ENCODE data around the gene PCMTD2. TPM values are rescaled to one million over a fixed set of nuclear protein-coding genes. Genes with fewer than 3 reads are reported as not detected.
"Not testable (repeated sequence)": the region's sequence is repeated elsewhere in the genome, so short reads cannot be mapped to it uniquely, and the experiment has no call there.

PCMTD2 gene
- total and polyA plus RNA-seq, 8 donors = 14.1 to 107 (median 39.2) TPM

DNA sequence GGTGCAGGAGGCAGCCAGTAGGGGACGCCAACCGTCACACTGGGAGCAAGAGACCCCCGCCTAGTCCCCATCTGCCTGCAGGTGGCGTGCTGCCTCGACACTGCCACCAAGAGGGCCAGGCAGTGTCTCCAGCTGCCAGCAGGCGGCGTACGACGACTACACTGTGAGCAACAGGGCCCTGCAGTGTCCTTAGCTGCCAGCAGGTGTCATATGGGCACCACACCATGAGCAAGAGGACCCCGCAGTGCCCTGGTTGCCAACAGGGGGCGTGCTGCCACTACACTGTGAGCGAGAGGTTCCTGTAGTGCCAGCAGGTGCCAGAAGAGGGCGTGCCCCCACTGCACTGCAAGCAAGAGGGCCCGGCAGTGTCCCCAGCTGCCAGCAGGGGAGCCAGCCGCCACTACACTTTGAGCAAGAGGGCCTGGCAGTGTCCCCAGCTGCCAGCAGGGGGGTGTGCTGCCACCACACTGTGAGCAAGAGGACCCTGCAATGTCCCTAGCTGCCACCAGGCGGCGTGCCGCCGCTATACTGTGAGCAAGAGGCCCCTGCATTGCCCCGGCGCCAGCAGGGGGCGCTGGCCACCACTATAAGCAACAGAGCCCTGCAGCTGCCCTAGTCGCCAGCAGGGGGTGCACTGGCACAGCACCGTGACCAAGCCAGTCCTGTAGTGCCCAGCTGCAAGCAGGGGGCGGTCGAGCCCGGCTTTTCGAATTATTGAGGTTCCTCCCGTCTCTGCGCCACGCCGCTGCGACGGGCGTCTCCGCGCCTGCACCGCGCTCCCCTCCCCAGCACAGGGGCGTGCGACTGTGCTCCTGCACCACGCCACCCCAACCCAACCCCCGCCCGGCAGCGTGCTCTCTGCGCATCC is 30.3 kb downstream of the PCMTD2 start:
- H3K36me3 ChIP-seq; intact Hi-C loops (cut with DNase I; ENCODE audit: low total_unique reads); H3K27ac ChIP-seq; H3K27me3 ChIP-seq; H3K9me3 ChIP-seq; H3K4me3 ChIP-seq; H3K4me1 ChIP-seq: not testable (repeated sequence)
- TF ChIP-seq, protein P1, sequence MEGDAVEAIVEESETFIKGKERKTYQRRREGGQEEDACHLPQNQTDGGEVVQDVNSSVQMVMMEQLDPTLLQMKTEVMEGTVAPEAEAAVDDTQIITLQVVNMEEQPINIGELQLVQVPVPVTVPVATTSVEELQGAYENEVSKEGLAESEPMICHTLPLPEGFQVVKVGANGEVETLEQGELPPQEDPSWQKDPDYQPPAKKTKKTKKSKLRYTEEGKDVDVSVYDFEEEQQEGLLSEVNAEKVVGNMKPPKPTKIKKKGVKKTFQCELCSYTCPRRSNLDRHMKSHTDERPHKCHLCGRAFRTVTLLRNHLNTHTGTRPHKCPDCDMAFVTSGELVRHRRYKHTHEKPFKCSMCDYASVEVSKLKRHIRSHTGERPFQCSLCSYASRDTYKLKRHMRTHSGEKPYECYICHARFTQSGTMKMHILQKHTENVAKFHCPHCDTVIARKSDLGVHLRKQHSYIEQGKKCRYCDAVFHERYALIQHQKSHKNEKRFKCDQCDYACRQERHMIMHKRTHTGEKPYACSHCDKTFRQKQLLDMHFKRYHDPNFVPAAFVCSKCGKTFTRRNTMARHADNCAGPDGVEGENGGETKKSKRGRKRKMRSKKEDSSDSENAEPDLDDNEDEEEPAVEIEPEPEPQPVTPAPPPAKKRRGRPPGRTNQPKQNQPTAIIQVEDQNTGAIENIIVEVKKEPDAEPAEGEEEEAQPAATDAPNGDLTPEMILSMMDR (IDR thresholded peaks at IDR 0.05) = peak in 5 of 7 experiments; percentile 30 to 68 (median 54)
- 77 to 83% (median 82%) methylated on average over 26 to 46 of the region's 46 CpGs for WGBS, 5 donors
- peak; percentile 69 for DNase-seq

DNA sequence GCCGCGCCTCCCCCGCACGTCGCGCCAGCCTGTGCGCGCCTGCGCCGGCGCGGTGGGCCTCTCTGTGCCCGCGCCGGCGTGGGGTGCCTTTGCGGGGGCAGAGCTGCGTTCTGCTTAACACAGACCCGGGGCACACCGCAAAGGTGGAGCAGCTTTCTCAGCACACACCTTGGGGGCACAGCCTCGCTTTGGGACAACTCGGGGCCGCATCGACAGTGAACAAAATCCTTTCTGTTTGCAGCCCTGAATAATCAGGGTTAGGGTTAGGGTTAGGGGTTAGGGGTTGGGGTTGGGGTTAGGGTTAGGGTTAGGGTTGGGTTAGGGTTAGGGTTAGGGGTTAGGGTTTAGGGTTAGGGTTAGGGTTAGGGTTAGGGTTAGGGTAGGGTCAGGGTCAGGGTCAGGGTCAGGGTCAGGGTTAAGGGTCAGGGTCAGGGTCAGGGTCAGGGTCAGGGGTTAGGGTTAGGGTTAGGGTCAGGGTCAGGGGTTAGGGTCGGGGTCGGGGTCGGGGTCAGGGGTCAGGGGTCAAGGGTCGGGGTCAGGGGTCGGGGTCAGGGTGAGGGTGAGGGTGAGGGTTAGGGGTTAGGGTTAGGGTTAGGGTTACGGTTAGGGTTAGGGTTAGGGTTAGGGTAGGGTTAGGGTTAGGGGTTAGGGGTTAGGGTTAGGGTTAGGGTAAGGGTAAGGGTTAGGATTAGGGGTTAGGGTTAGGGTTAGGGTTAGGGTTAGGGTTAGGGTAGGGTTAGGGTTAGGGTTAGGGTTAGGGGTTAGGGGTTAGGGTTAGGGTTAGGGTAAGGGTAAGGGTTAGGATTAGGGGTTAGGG is 31.1 kb downstream of the PCMTD2 start:
- H3K27ac ChIP-seq; intact Hi-C loops (cut with DNase I; ENCODE audit: low total_unique reads); H3K9me3 ChIP-seq; H3K4me3 ChIP-seq; H3K4me1 ChIP-seq; H3K36me3 ChIP-seq; H3K27me3 ChIP-seq; DNase-seq: not testable (repeated sequence)
- 93 to 98% (median 94%) methylated on average over 25 to 30 of the region's 30 CpGs for WGBS, 5 donors

DNA sequence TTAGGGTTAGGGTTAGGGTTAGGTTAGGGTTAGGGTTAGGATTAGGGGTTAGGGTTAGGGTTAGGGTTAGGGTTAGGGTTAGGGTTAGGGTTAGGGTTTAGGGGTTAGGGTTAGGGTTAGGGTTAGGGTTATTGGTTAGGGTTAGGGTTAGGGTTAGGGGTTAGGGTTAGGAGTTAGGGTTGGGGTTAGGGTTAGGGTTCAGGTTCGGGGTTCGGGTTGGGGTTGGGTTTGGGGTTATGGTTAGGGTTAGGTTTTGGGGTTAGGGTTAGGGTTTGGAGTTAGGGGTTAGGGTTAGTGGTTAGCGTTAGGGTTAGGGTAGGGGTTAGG is 31.7 kb downstream of the PCMTD2 start:
- H3K36me3 ChIP-seq; H3K4me1 ChIP-seq; H3K27me3 ChIP-seq; intact Hi-C loops (cut with DNase I; ENCODE audit: low total_unique reads); H3K27ac ChIP-seq; H3K4me3 ChIP-seq; H3K9me3 ChIP-seq; DNase-seq: not testable (repeated sequence)
- 87 to 100% (median 96%) methylated on average over 3 of the region's 3 CpGs for WGBS, 5 donors

DNA sequence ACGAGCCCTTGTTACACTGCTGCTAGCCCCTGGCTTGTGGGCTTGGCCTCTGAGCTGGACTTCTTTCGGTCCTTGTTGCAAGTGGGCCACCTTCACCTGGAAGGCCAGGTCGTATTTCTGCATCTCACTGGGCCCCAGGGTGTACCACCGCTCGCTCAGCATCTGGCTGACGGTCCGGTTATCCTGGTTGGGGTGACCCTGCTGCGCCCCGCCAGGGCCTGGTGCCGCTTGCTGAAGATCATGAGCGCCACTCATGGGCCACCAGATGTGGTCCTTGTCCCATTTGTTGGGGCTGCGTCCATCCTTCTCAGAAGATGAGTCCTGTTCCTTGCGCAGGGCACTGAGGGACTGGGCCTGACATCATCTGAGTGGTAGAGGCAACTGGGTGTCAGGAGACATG is 36.6 kb downstream of the PCMTD2 start:
- H3K27ac ChIP-seq; H3K27me3 ChIP-seq; intact Hi-C loops (cut with DNase I; ENCODE audit: low total_unique reads); H3K4me1 ChIP-seq; H3K9me3 ChIP-seq; H3K4me3 ChIP-seq; H3K36me3 ChIP-seq; DNase-seq: not testable (repeated sequence)
- whole genome bisulfite sequencing, 5 donors = 96 to 100% (median 100%) methylated on average over 4 to 8 of the region's 13 CpGs; no CpG with 5 or more reads in 2 of the 5 donors

DNA sequence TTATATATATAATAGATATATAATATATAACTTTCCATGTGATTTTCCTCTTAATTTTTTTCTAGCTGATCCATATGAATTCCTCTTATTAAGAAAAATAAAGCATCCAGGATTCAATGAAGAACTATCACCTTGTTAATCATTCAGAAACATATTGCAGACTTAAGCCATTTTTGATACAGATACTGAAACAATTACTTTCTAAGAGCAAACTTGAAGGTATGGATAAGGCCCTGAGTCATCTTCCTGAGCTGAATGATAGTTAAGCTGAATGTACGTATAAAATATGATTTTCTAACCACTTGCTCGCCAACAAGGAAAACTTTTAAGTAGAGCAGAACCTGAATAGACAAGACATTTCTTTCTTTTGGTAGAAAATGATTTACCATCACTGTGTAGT is 47.5 kb downstream of the PCMTD2 start:
- intact Hi-C loops (cut with DNase I; ENCODE audit: low total_unique reads); H3K27me3 ChIP-seq; H3K4me3 ChIP-seq; H3K9me3 ChIP-seq; H3K4me1 ChIP-seq; DNase-seq; H3K27ac ChIP-seq; H3K36me3 ChIP-seq: not testable (repeated sequence)
- 51 to 76% (median 58%) methylated on average over 1 to 2 of the region's 2 CpGs for WGBS, 5 donors

DNA sequence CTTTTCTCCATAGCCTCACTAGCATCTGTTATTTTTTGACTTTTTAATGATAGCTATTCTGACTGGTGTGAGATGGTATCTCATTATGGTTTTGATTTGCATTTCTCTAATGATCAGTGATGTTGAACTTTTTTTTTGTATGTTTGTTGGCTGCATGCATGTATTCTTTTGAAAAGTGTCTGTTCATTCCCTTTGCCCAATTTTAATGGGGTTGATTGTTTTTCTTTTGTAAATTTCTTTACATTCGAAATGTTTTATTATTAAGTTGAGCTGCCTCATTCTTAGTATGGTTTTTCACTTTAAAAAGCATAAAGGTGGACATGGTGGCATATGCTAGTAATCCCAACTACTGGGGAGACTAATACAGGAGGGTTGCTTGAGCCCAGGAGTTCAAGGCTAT is 58.2 kb downstream of the PCMTD2 start:
- 40 to 63% (median 53%) methylated on average over 1 of the region's 1 CpG for WGBS, 5 donors
- peaks cover 0 to 11% (median 4%) of the 10 kb centered on the region in 4 donors for H3K4me1 ChIP-seq

DNA sequence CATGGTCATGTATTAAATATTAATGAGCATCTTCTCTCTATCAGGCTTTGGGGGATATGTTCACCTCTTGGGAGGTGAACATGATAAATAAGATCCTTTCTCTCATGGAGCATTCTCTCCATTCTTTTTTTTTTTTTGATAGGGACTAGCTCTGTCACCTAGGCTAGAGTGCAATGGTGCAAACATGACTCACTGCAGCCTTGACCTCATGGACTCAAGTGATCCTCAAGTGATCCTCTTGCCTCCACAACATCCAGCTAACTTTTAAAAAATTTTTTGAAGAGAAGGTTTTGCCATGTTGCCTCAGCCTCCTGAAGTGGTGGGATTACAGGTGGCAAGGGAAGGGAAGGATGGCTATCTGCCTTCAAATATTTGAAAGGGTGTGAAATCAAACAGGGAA is 59.8 kb downstream of the PCMTD2 start:
- H3K27ac ChIP-seq = not testable (repeated sequence)

More for the DNA sequence above, 58.2 kb downstream of the PCMTD2 start:
- H3K9me3 ChIP-seq; H3K27ac ChIP-seq; DNase-seq; intact Hi-C loops (cut with DNase I; ENCODE audit: low total_unique reads); H3K4me3 ChIP-seq; H3K36me3 ChIP-seq: not testable (repeated sequence)
- peaks cover 0 to 19% (median 12%) of the 10 kb centered on the region in 3 donors for H3K27me3 ChIP-seq

DNA sequence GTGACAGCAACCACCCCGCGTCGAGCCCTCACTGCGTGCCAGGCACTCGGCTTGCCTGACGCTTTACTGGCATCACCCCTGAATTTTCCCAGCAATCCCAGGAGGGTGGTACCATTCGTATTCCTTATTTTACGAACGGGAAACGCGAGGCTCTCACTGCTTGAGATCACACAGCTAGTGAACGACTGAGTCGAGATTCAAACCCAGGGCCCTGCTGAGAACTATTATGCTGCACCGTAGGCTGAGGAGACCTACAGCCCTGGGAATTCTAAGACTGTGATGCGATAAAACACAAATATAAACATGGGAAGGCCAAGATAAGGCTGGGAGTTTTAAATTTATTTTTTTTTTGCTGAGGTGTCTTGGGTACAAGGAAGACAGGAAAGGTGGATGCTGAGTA is 60.3 kb downstream of the PCMTD2 start:
- Histone ChIP-seq H3K4me1 (peaks cover 0 to 11% (median 4%) of the 10 kb centered on the region in 4 donors), H3K27me3 (peaks cover 0 to 19% (median 12%) of the 10 kb centered on the region in 3 donors)
- H3K4me3 ChIP-seq; H3K9me3 ChIP-seq; DNase-seq; intact Hi-C loops (cut with DNase I; ENCODE audit: low total_unique reads); H3K27ac ChIP-seq; H3K36me3 ChIP-seq: not testable (repeated sequence)
- WGBS, 5 donors = 45 to 60% (median 57%) methylated on average over 9 to 15 of the region's 15 CpGs

More for the DNA sequence above, 59.8 kb downstream of the PCMTD2 start:
- intact Hi-C loops (cut with DNase I; ENCODE audit: low total_unique reads); H3K9me3 ChIP-seq; DNase-seq; H3K4me3 ChIP-seq; H3K36me3 ChIP-seq: not testable (repeated sequence)
- Histone ChIP-seq H3K27me3 (peaks cover 0 to 19% (median 12%) of the 10 kb centered on the region in 3 donors), H3K4me1 (peaks cover 0 to 11% (median 4%) of the 10 kb centered on the region in 4 donors)

DNA sequence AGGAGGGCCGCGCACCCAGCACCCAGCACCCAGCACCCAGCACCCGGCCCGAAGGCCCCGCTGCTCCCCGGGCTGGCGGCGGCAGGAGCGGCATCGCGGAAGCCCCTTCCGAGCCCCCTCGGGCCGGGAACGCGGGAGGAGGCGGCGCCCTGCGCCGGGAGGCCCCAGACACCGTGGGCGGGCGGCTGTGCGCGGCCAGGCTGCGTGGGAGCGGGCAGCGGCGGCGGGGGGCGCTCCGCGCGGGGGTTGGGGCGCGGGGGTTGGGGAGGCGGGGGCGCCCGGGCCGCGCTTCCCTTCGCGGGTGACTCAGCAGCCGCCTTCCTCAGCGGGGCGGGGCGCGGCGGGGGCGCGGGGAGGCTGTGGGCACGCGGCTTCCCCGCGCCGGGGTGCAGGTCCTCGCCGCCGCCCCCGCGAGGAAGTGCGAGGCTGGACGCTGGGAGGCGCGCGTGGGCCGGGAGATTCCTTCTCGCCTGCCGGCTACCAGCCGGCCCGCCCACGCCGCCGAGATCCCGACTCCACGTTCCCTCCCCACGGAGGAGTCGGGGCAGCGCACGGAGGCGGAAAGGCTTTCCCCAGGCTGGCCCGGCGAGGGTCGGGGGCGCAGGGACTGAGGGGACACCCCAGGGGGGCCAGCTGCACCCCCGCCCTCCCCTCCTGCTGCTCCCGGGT is 61.0 kb downstream of the PCMTD2 start:
- H3K4me3 ChIP-seq = peak overlapping the region; percentile 9 to 43 (median 28)
- H3K9me3 ChIP-seq; intact Hi-C loops (cut with DNase I; ENCODE audit: low total_unique reads); H3K27ac ChIP-seq; H3K36me3 ChIP-seq: not testable (repeated sequence)
- H3K4me1 ChIP-seq = peaks cover 0 to 11% (median 4%) of the 10 kb centered on the region in 4 donors
- peaks cover 0 to 19% (median 12%) of the 10 kb centered on the region in 3 donors for H3K27me3 ChIP-seq
- WGBS, 5 donors = 2 to 14% (median 6%) methylated on average over 16 to 85 of the region's 87 CpGs
- DNase-seq = peak; percentile 21 to 53

DNA sequence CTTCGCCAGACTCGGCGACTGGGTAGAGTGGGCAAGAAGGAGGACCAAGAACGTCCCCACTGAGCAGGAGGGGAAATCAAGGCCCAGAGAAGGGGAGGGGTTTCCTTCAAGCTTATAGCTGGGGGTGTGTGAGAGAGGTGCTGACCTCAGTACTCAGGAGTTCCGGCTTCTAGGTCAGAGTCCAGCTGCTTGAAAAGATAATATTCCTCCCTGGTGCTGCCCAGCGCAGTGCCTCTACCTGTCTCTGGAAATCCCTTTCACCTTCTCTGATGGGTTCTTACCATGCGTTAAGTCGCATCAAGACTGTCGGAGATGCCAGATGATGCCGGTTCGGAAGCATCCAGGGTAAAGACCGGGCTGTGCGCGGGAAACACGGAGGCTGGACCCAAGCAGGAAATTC is 61.8 kb downstream of the PCMTD2 start:
- H3K9me3 ChIP-seq; H3K36me3 ChIP-seq; H3K4me3 ChIP-seq; intact Hi-C loops (cut with DNase I; ENCODE audit: low total_unique reads); DNase-seq; H3K27ac ChIP-seq: not testable (repeated sequence)
- Histone ChIP-seq H3K4me1 (peaks cover 0 to 11% (median 4%) of the 10 kb centered on the region in 4 donors), H3K27me3 (peaks cover 0 to 19% (median 12%) of the 10 kb centered on the region in 3 donors)
- 67 to 87% (median 79%) methylated on average over 6 to 11 of the region's 15 CpGs for WGBS, 5 donors

Data from stomach (tissue), 9 donors.